HCT116 (cell line): ENCODE data around the gene EPHA10. TPM values are rescaled to one million over a fixed set of nuclear protein-coding genes. Genes with fewer than 3 reads are reported as not detected.

Experiments
- ATAC-seq: fragments of 200-7000 bp; cut with Tn5 transposase; 2 replicates; pipeline ENCODE4 v1.9.1; 2020; ENCODE audit warnings: mild to moderate bottlenecking, moderate library complexity
- BruUV-seq: library from RNA; stranded (reverse); fragments of 400-500 nt; replicated peaks from 2 replicates; lab custom pipeline; 2021; lab: Mats Ljungman, UMichigan
- CTCF ChIA-PET: fragments of 300-600 bp; sonication (Branson Sonifier 250); formaldehyde crosslinking; loops from one replicate; lab custom pipeline; 2021; ENCODE audit warnings: antibody characterized with exemption; lab: Charles Lee
- POLR2A ChIA-PET: fragments of 300-600, 350-600 bp; sonication (Branson Sonifier 250); formaldehyde crosslinking; loops from one replicate; lab custom pipeline; 2021; ENCODE audit warnings: antibody characterized with exemption; lab: Charles Lee
- RAD21 ChIA-PET, 2 experiments: fragments of 300-600 bp; sonication (Branson Sonifier 250); formaldehyde crosslinking; loops; one replicate each; lab custom pipeline; 2023; ENCODE audit warnings: low total read pairs in 2 of 2; ENCODE audit not compliant: uncharacterized antibody in 2 of 2, unreplicated experiment in 2 of 2, low non-redundant PET in 1 of 2; lab: Charles Lee
- DNase-seq: peaks from one replicate; pipeline ENCODE4 v3.0.0-alpha.2; 2010; ENCODE audit warnings: low read depth, low spot score
- H2AFZ ChIP-seq: fragments of 200-600 bp; shearing (Covaris generic), sonication (generic); 2 replicates; pipeline ENCODE4 v1.6.1; 2017; ENCODE audit warnings: low read depth, mixed run types, mixed read lengths, antibody characterized with exemption, low read length; ENCODE audit not compliant: poor library complexity, severe bottlenecking
- H3K27ac ChIP-seq: 2 replicates; pipeline ENCODE4 v1.5.1; 2012; ENCODE audit warnings: low read depth, low read length
- H3K27me3 ChIP-seq: fragments of 200-600 bp; sonication (generic); 2 replicates; pipeline ENCODE4 v1.6.1; 2016; ENCODE audit warnings: mixed run types, low read length, mixed read lengths; ENCODE audit not compliant: insufficient read depth
- H3K36me3 ChIP-seq, 2 experiments: fragments of 200-500 bp in 1 of 2; fragments of 200-600 bp in 1 of 2; sonication (Bioruptor generic) in 1 of 2; sonication (generic) in 1 of 2; 2 replicates each; pipeline versions ENCODE4 v1.5.1 to v1.6.1; 2014 to 2016; ENCODE audit warnings: low read length in 2 of 2, inconsistent platforms in 1 of 2, mixed read lengths in 1 of 2, mixed run types in 1 of 2; ENCODE audit not compliant: insufficient read depth in 2 of 2, control insufficient read depth in 1 of 2
- H3K4me1 ChIP-seq, 2 experiments: fragments of 200-600 bp in 1 of 2; sonication (generic) in 1 of 2; 2 replicates each; pipeline versions ENCODE4 v1.5.1 to v1.6.1; 2012 to 2017; ENCODE audit warnings: low read length in 2 of 2, inconsistent platforms in 1 of 2, mild to moderate bottlenecking in 1 of 2, mixed read lengths in 1 of 2, mixed run types in 1 of 2, moderate library complexity in 1 of 2; ENCODE audit not compliant: insufficient read depth in 2 of 2, control insufficient read depth in 1 of 2
- H3K4me2 ChIP-seq: fragments of 200-600 bp; sonication (generic); 2 replicates; pipeline ENCODE4 v1.6.1; 2017; ENCODE audit warnings: mixed run types, low read length, mixed read lengths
- H3K4me3 ChIP-seq, 2 experiments: fragments of 200-600 bp in 1 of 2; sonication (generic) in 1 of 2; replicated peaks in 1 of 2; 2 replicates each; pipeline ENCODE4 v1.5.1; 2011 to 2016; ENCODE audit warnings: low read length in 2 of 2, control low read depth in 1 of 2, low read depth in 1 of 2, mild to moderate bottlenecking in 1 of 2, mixed read lengths in 1 of 2, mixed run types in 1 of 2
- H3K79me2 ChIP-seq: fragments of 200-600 bp; sonication (generic); 2 replicates; pipeline ENCODE4 v1.6.1; 2017; ENCODE audit warnings: mild to moderate bottlenecking, mixed run types, low read length, moderate library complexity, mixed read lengths; ENCODE audit not compliant: insufficient read depth
- H3K9ac ChIP-seq: fragments of 200-600 bp; sonication (generic); 2 replicates; pipeline ENCODE4 v1.6.1; 2016; ENCODE audit warnings: low read length, mixed read lengths
- H3K9me2 ChIP-seq: fragments of 200-600 bp; sonication (generic), shearing (Covaris generic); 2 replicates; pipeline ENCODE4 v1.6.1; 2017; ENCODE audit warnings: mixed run types, mild to moderate bottlenecking, moderate library complexity; ENCODE audit not compliant: insufficient read depth
- H3K9me3 ChIP-seq, 2 experiments: fragments of 200-500 bp in 1 of 2; fragments of 200-600 bp in 1 of 2; sonication (Bioruptor generic) in 1 of 2; sonication (generic) in 1 of 2; 2 replicates each; pipeline ENCODE4 v1.6.1; 2014 to 2017; ENCODE audit warnings: low read length in 2 of 2, mixed read lengths in 2 of 2, inconsistent platforms in 1 of 2, low read depth in 1 of 2, mild to moderate bottlenecking in 1 of 2, mixed run types in 1 of 2, moderate library complexity in 1 of 2; ENCODE audit not compliant: control insufficient read depth in 1 of 2, insufficient read depth in 1 of 2
- H4K20me1 ChIP-seq: fragments of 200-600 bp; sonication (generic), shearing (Covaris generic); 2 replicates; pipeline ENCODE4 v1.6.1; 2017; ENCODE audit warnings: mixed run types, mild to moderate bottlenecking, moderate library complexity; ENCODE audit not compliant: insufficient read depth
- CBX3 ChIP-seq: IDR thresholded peaks from 2 replicates; pipeline ENCODE4 v1.6.1; 2012; ENCODE audit warnings: low read depth
- EGR1 ChIP-seq: IDR thresholded peaks from 2 replicates; pipeline ENCODE4 v1.6.1; 2012; ENCODE audit warnings: low read depth
- EZH2phosphoT487 ChIP-seq: fragments of 200-600 bp; IDR thresholded peaks from 2 replicates; pipeline ENCODE4 v1.6.1; 2018; ENCODE audit warnings: antibody characterized with exemption, borderline replicate concordance
- JUND ChIP-seq: IDR thresholded peaks from 2 replicates; pipeline ENCODE4 v1.6.1; 2012
- POLR2AphosphoS5 ChIP-seq: IDR thresholded peaks from 2 replicates; pipeline ENCODE4 v1.6.1; 2011; ENCODE audit warnings: mild to moderate bottlenecking, low read depth, low read length, moderate library complexity
- RAD21 ChIP-seq: IDR thresholded peaks from 2 replicates; pipeline ENCODE4 v1.6.1; 2012; ENCODE audit warnings: low read depth, mild to moderate bottlenecking
- SIN3A ChIP-seq: IDR thresholded peaks from 2 replicates; pipeline ENCODE4 v1.6.1; 2012; ENCODE audit warnings: low read depth
- ZFX ChIP-seq: fragments of 450-650 bp; IDR thresholded peaks from 2 replicates; pipeline ENCODE4 v1.6.1; 2017
- intact Hi-C: fragments of 100-400 bp; cut with micrococcal nuclease; formaldehyde crosslinking; loops from 2 replicates; pipeline ENCODE4 v1.10.0; 2022
- total RNA-seq: library from RNA; stranded (reverse); gene quantifications from one replicate; pipeline ENCODE4 v1.2.1, GENCODE V29; 2021; ENCODE audit not compliant: unreplicated experiment
- TF ChIP-seq, protein P1 (sequence below): IDR thresholded peaks from 2 replicates; pipeline ENCODE4 v1.6.1; 2012
- TF ChIP-seq, protein P2 (sequence below): IDR thresholded peaks from 2 replicates; pipeline ENCODE4 v1.6.1; 2012; ENCODE audit warnings: low read depth

EPHA10 gene
- total RNA-seq, 1 experiment from 2014 or later: 6.5 TPM

DNA sequence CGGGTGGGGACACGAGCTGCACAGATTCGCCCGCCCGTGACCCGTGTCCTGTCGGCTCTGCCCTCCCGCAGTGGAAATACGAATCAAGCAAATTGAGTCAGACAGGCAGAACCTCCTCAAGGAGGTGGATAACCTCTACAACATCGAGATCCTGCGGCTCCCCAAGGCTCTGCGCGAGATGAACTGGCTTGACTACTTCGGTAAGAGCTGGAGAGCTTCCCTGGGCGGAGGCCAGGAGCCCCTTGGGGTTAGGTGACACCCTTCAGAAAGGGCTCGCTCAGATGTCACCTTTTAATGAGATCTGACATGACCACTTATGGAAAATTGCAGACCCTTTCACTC, 72.1 kb downstream of the EPHA10 start:
- RAD21 ChIA-PET: no interaction called here
- TF ChIP-seq EZH2phosphoT487: no peak
- no peak for TF ChIP-seq EGR1
- no peak for TF ChIP-seq POLR2AphosphoS5
- no peak for TF ChIP-seq JUND
- TF ChIP-seq, protein P1, sequence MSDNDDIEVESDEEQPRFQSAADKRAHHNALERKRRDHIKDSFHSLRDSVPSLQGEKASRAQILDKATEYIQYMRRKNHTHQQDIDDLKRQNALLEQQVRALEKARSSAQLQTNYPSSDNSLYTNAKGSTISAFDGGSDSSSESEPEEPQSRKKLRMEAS: no peak
- no peak for TF ChIP-seq RAD21
- TF ChIP-seq, protein P2, sequence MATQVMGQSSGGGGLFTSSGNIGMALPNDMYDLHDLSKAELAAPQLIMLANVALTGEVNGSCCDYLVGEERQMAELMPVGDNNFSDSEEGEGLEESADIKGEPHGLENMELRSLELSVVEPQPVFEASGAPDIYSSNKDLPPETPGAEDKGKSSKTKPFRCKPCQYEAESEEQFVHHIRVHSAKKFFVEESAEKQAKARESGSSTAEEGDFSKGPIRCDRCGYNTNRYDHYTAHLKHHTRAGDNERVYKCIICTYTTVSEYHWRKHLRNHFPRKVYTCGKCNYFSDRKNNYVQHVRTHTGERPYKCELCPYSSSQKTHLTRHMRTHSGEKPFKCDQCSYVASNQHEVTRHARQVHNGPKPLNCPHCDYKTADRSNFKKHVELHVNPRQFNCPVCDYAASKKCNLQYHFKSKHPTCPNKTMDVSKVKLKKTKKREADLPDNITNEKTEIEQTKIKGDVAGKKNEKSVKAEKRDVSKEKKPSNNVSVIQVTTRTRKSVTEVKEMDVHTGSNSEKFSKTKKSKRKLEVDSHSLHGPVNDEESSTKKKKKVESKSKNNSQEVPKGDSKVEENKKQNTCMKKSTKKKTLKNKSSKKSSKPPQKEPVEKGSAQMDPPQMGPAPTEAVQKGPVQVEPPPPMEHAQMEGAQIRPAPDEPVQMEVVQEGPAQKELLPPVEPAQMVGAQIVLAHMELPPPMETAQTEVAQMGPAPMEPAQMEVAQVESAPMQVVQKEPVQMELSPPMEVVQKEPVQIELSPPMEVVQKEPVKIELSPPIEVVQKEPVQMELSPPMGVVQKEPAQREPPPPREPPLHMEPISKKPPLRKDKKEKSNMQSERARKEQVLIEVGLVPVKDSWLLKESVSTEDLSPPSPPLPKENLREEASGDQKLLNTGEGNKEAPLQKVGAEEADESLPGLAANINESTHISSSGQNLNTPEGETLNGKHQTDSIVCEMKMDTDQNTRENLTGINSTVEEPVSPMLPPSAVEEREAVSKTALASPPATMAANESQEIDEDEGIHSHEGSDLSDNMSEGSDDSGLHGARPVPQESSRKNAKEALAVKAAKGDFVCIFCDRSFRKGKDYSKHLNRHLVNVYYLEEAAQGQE: no peak
- TF ChIP-seq CBX3: no peak
- TF ChIP-seq ZFX: no peak
- no peak for TF ChIP-seq SIN3A
- TF ChIP-seq, all 23 proteins: peak for 0
- H3K9me3 ChIP-seq: no peaks in the 10 kb centered on the region
- ATAC-seq (no peak), DNase-seq (no peak)
- peaks cover 16 to 22% of the 10 kb centered on the region in 2 experiments for H3K4me1 ChIP-seq
- H3K36me3 ChIP-seq: peaks cover 33 to 39% of the 10 kb centered on the region in 2 experiments
- H4K20me1 ChIP-seq: peaks cover 5% of the 10 kb centered on the region; the same call in 1 of the 2 replicates
- ChIA-PET POLR2A (interaction anchor here (1.0 to 1.3 kb wide), 2 partner anchors 8 to 116 kb away, joined by 3 read pairs; partner anchors contain the start of gene YRDC), CTCF (interaction anchor here (1.1 kb wide), 1 partner anchor 73 kb away, joined by 4 read pairs; no protein-coding TSS in a partner anchor)
- H3K79me2 ChIP-seq: peaks cover 86% of the 10 kb centered on the region
- no peaks in the 10 kb centered on the region for H3K9me2 ChIP-seq
- H3K9ac ChIP-seq: peak overlapping the region; percentile 99
- H3K27ac ChIP-seq: peak overlapping the region; percentile 76
- H3K27me3 ChIP-seq: no peaks in the 10 kb centered on the region
- H2AFZ ChIP-seq: no peak overlapping the region
- peak overlapping the region; percentile 97 to 100 for H3K4me3 ChIP-seq
- peak overlapping the region; percentile 90 for H3K4me2 ChIP-seq
- TSS peak; percentile 80 for BruUV-seq
- intact Hi-C loops: loop anchor here (5.0 to 10.0 kb wide), 3 partner anchors 99 to 1142 kb away; partner anchors contain the start of genes MANEAL and SNIP1
